Measurements from ENCODE around the gene BANF2. TPM values are rescaled to one million over a fixed set of nuclear protein-coding genes. Genes with fewer than 3 reads are reported as not detected.
A peak's percentile ranks its signal among the peaks of the same experiment; 100 is the strongest.

Gene BANF2
- total and polyA plus RNA-seq, 5 donors from 2014 or later = not detected

DNA sequence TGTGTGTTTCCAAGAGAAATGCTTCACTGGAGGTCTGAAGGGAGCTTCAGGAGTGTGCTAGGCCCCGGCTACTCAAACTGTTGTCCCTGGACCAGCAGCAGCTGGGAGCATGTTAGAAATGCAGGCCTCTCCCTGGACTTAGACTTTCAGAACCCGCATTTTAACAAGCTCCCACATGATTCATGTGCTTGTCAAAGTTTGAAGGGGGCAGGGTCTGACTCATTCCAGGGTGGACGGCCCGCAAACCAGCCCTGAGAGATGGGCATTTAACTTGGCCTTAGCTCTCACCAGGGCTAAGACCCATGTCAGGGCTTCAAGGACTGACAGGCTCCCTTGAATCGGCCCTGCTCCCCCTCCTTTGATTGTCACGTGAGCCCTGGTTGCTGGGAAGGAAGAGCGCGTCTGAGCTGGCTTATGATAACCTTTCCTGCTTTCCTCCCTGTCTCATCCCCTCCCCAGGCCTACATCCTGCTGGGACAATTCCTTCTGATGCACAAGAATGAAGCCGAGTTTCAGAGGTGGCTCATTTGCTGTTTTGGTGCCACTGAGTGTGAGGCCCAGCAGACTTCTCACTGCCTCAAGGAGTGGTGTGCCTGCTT, 35.5 kb downstream of the BANF2 start:
- H3K9me3 Mint-ChIP-seq = peaks cover 0 to 8% (median 7%) of the 10 kb centered on the region in 7 donors
- no peaks in the 10 kb centered on the region for H3K4me1 Mint-ChIP-seq

GRCh38 chr20:17735959-17736621, 36.3 kb downstream of the BANF2 start:
- Mint-ChIP-seq H3K4me3 (no peak overlapping the region), H3K4me1 (no peaks in the 10 kb centered on the region), H3K27ac (no peak overlapping the region), H3K9me3 (peaks cover 0 to 10% (median 7%) of the 10 kb centered on the region in 7 donors), H3K27me3 (peaks cover 4% of the 10 kb centered on the region), H3K36me3 (no peaks in the 10 kb centered on the region)
- Histone ChIP-seq H3K36me3 (ENCODE audit: control insufficient read depth, insufficient read depth, low read length) (no peaks in the 10 kb centered on the region), H3K4me1 (ENCODE audit: control insufficient read depth, insufficient read depth, low read length, poor library complexity, severe bottlenecking) (no peaks in the 10 kb centered on the region), H3K4me3 (ENCODE audit: low read depth, low read length) (no peak overlapping the region), H3K9me3 (ENCODE audit: control insufficient read depth in 2 of 2, low read length in 2 of 2) (peaks cover 0 to 6% of the 10 kb centered on the region in 2 experiments), H3K27me3 (ENCODE audit: control insufficient read depth, insufficient read depth, low read length) (peaks cover 3% of the 10 kb centered on the region), H3K27ac (ENCODE audit: insufficient read depth, low read length, poor library complexity, severe bottlenecking) (no peak overlapping the region)
- ATAC-seq (ENCODE audit: low read depth in 2 of 2) (no peak), DNase-seq (no peak)

More for the DNA sequence above, 35.5 kb downstream of the BANF2 start:
- Histone ChIP-seq H3K27me3 (ENCODE audit: control insufficient read depth, insufficient read depth, low read length) (peaks cover 3% of the 10 kb centered on the region), H3K9me3 (ENCODE audit: control insufficient read depth in 2 of 2, low read length in 2 of 2) (peaks cover 0 to 6% of the 10 kb centered on the region in 2 experiments), H3K4me1 (ENCODE audit: control insufficient read depth, insufficient read depth, low read length, poor library complexity, severe bottlenecking) (no peaks in the 10 kb centered on the region), H3K4me3 (ENCODE audit: low read depth, low read length) (no peak overlapping the region), H3K27ac (ENCODE audit: insufficient read depth, low read length, poor library complexity, severe bottlenecking) (no peak overlapping the region), H3K36me3 (ENCODE audit: control insufficient read depth, insufficient read depth, low read length) (no peaks in the 10 kb centered on the region)
- H3K4me3 Mint-ChIP-seq = no peak overlapping the region
- no peaks in the 10 kb centered on the region for H3K36me3 Mint-ChIP-seq
- DNase-seq (no peak), ATAC-seq (ENCODE audit: low read depth in 2 of 2) (no peak)
- H3K27ac Mint-ChIP-seq = no peak overlapping the region
- H3K27me3 Mint-ChIP-seq = no peaks in the 10 kb centered on the region

DNA sequence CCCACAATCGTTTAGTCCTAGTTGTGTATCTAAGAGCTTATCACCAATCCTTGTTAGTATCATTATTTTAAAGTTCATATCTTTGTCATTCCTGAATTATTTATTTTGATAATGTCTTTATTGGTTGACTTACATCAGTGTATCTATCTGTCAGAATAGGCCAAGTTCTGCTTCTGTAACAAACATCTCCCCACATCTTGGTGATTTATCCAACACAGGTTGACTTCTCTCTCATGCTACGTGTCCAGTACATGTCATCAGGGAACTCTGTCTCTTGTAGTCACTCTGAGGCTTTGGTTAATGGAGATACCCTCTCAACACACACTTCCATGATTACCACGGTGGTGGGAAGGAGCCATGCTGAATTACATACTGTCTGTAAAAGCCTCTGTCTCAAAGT, 38.4 kb downstream of the BANF2 start:
- Histone ChIP-seq H3K27ac (ENCODE audit: insufficient read depth, low read length, poor library complexity, severe bottlenecking) (no peak overlapping the region), H3K4me3 (ENCODE audit: low read depth, low read length) (no peak overlapping the region), H3K9me3 (ENCODE audit: control insufficient read depth in 2 of 2, low read length in 2 of 2) (peaks cover 0 to 6% of the 10 kb centered on the region in 2 experiments), H3K4me1 (ENCODE audit: control insufficient read depth, insufficient read depth, low read length, poor library complexity, severe bottlenecking) (no peaks in the 10 kb centered on the region), H3K36me3 (ENCODE audit: control insufficient read depth, insufficient read depth, low read length) (no peaks in the 10 kb centered on the region), H3K27me3 (ENCODE audit: control insufficient read depth, insufficient read depth, low read length) (peaks cover 3% of the 10 kb centered on the region)
- ATAC-seq (ENCODE audit: low read depth in 2 of 2) (no peak), DNase-seq (no peak)
- H3K27me3 Mint-ChIP-seq = peaks cover 10% of the 10 kb centered on the region
- no peak overlapping the region for H3K27ac Mint-ChIP-seq
- no peaks in the 10 kb centered on the region for H3K36me3 Mint-ChIP-seq
- no peak overlapping the region for H3K4me3 Mint-ChIP-seq
- H3K9me3 Mint-ChIP-seq = peaks cover 0 to 10% (median 7%) of the 10 kb centered on the region in 7 donors
- no peaks in the 10 kb centered on the region for H3K4me1 Mint-ChIP-seq

DNA sequence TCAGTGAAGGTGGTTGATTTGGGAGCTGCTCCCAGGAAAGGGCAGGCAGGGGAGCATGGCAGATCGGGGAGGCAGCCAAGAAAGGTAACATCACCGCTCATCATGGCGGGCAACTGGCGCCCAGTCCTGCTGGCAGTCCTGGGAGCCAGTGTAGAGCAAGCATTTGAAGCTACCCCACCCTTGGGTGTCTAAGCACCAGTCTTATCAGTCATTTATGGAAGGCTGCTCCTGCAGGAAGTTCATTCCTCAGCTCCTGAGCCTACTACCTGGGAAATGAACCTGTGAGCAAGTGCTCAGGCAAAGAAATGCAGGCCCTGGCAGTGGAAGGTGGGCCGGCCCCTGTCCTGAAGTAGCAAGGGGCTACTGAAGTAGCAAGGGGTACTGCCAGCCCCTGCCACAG, 41.5 kb downstream of the BANF2 start:
- Mint-ChIP-seq H3K36me3 (no peaks in the 10 kb centered on the region), H3K27ac (peak overlapping the region in 1 of 3 donors; percentile 79), H3K27me3 (peaks cover 16% of the 10 kb centered on the region), H3K9me3 (peaks cover 0 to 10% (median 5%) of the 10 kb centered on the region in 7 donors), H3K4me3 (no peak overlapping the region), H3K4me1 (no peaks in the 10 kb centered on the region)
- DNase-seq (no peak), ATAC-seq (ENCODE audit: low read depth in 2 of 2) (no peak)
- Histone ChIP-seq H3K27me3 (ENCODE audit: control insufficient read depth, insufficient read depth, low read length) (peaks cover 3% of the 10 kb centered on the region), H3K4me3 (ENCODE audit: low read depth, low read length) (no peak overlapping the region), H3K4me1 (ENCODE audit: control insufficient read depth, insufficient read depth, low read length, poor library complexity, severe bottlenecking) (no peaks in the 10 kb centered on the region), H3K36me3 (ENCODE audit: control insufficient read depth, insufficient read depth, low read length) (no peaks in the 10 kb centered on the region), H3K9me3 (ENCODE audit: control insufficient read depth in 2 of 2, low read length in 2 of 2) (peaks cover 0 to 2% of the 10 kb centered on the region in 2 experiments), H3K27ac (ENCODE audit: insufficient read depth, low read length, poor library complexity, severe bottlenecking) (no peak overlapping the region)

DNA sequence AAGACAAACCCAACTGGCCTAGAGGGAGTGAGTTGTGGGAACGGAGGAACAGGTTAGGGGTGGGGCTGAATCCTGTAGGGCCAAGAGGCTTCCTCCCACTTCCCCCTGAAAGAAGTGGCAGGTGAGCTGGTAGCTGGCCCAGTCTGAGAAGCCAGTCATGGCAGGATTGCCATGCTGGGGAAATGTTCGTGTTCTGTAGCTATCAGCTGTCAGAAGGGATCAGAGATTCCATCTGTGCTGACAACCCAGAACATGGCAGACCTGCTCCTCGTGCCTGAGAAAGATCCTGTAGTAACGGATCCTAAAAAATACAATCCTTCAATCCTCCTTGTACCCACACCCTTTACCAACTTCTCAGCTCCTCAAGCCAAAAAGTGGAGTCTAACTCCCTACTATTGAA, 43.0 kb downstream of the BANF2 start:
- H3K4me1 Mint-ChIP-seq = no peaks in the 10 kb centered on the region
- H3K27me3 Mint-ChIP-seq = peaks cover 16% of the 10 kb centered on the region
- H3K36me3 Mint-ChIP-seq = no peaks in the 10 kb centered on the region
- Histone ChIP-seq H3K9me3 (ENCODE audit: control insufficient read depth in 2 of 2, low read length in 2 of 2) (no peaks in the 10 kb centered on the region), H3K27ac (ENCODE audit: insufficient read depth, low read length, poor library complexity, severe bottlenecking) (no peak overlapping the region), H3K4me1 (ENCODE audit: control insufficient read depth, insufficient read depth, low read length, poor library complexity, severe bottlenecking) (no peaks in the 10 kb centered on the region), H3K27me3 (ENCODE audit: control insufficient read depth, insufficient read depth, low read length) (peaks cover 3% of the 10 kb centered on the region), H3K4me3 (ENCODE audit: low read depth, low read length) (no peak overlapping the region), H3K36me3 (ENCODE audit: control insufficient read depth, insufficient read depth, low read length) (no peaks in the 10 kb centered on the region)
- no peak overlapping the region for H3K4me3 Mint-ChIP-seq
- ATAC-seq (ENCODE audit: low read depth in 2 of 2) (no peak), DNase-seq (no peak)
- H3K9me3 Mint-ChIP-seq = peaks cover 0 to 5% (median 1%) of the 10 kb centered on the region in 7 donors
- no peak overlapping the region for H3K27ac Mint-ChIP-seq

- Histone ChIP-seq H3K9me3 (ENCODE audit: control insufficient read depth in 2 of 2, low read length in 2 of 2) (no peaks in the 10 kb centered on the region), H3K27ac (ENCODE audit: insufficient read depth, low read length, poor library complexity, severe bottlenecking) (no peak overlapping the region), H3K36me3 (ENCODE audit: control insufficient read depth, insufficient read depth, low read length) (no peaks in the 10 kb centered on the region), H3K4me1 (ENCODE audit: control insufficient read depth, insufficient read depth, low read length, poor library complexity, severe bottlenecking) (no peaks in the 10 kb centered on the region), H3K4me3 (ENCODE audit: low read depth, low read length) (no peak overlapping the region), H3K27me3 (ENCODE audit: control insufficient read depth, insufficient read depth, low read length) (no peaks in the 10 kb centered on the region)
- no peak overlapping the region for H3K4me3 Mint-ChIP-seq
- DNase-seq (no peak), ATAC-seq (ENCODE audit: low read depth in 2 of 2) (no peak)
- H3K27me3 Mint-ChIP-seq = peaks cover 16% of the 10 kb centered on the region
- no peak overlapping the region for H3K27ac Mint-ChIP-seq
- H3K4me1 Mint-ChIP-seq = no peaks in the 10 kb centered on the region
- H3K9me3 Mint-ChIP-seq = peaks cover 0 to 3% (median 0%) of the 10 kb centered on the region in 7 donors
- no peaks in the 10 kb centered on the region for H3K36me3 Mint-ChIP-seq
Observed at GRCh38 chr20:17743677-17744076, 43.9 kb downstream of the BANF2 start.

DNA sequence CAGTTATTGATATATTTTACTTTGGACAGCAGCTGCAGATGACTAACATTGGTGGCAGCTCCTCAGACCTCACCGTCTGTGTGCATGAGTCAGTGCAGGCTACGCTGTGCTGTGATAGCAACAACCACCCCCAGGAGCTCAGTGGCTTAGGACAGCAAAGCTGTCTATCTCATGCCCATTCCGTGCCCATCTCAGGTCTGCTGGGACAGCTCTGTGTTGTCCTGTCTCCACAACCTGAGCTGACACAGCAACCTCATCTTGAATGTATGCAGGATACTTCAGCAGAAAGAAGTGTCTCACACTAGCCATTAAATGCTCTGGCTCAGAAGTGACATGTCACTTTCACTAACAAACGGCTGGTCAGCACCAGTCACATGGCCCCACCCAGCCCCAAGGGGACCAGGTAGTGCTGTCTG, 47.7 kb downstream of the BANF2 start:
- DNase-seq (no peak), ATAC-seq (ENCODE audit: low read depth in 2 of 2) (no peak)
- no peak overlapping the region for H3K27ac ChIP-seq (ENCODE audit: insufficient read depth, low read length, poor library complexity, severe bottlenecking)
- H3K4me3 Mint-ChIP-seq = no peak overlapping the region
- no peaks in the 10 kb centered on the region for H3K4me1 Mint-ChIP-seq
- no peaks in the 10 kb centered on the region for H3K9me3 ChIP-seq (ENCODE audit: control insufficient read depth in 2 of 2, low read length in 2 of 2)
- H3K27me3 Mint-ChIP-seq = peaks cover 14% of the 10 kb centered on the region
- no peaks in the 10 kb centered on the region for H3K36me3 ChIP-seq (ENCODE audit: control insufficient read depth, insufficient read depth, low read length)
- H3K4me3 ChIP-seq (ENCODE audit: low read depth, low read length) = no peak overlapping the region
- no peaks in the 10 kb centered on the region for H3K4me1 ChIP-seq (ENCODE audit: control insufficient read depth, insufficient read depth, low read length, poor library complexity, severe bottlenecking)
- H3K9me3 Mint-ChIP-seq = peaks cover 0 to 1% (median 0%) of the 10 kb centered on the region in 7 donors
- H3K27me3 ChIP-seq (ENCODE audit: control insufficient read depth, insufficient read depth, low read length) = no peaks in the 10 kb centered on the region
- H3K36me3 Mint-ChIP-seq = no peaks in the 10 kb centered on the region
- no peak overlapping the region for H3K27ac Mint-ChIP-seq

DNA sequence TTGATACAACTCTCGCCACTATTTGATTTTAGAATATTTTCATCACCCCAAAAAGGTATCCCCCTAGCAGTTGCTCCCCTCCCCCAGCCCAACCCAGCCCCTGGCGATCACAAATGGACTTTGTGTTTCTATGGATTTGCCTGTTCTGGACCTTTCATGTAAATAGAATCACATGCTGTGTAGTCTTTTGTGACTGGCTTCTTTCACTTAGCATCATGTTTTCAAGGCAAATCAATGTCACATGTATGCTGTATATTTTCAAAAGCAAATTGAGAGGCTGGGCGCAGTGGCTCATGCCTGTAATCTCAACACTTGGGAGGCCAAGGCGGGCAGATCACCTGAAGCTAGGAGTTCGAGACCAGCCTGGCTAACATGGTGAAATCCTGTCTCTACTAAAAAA, 48.5 kb downstream of the BANF2 start:
- no peak overlapping the region for H3K4me3 ChIP-seq (ENCODE audit: low read depth, low read length)
- no peaks in the 10 kb centered on the region for H3K36me3 ChIP-seq (ENCODE audit: control insufficient read depth, insufficient read depth, low read length)
- DNase-seq (no peak), ATAC-seq (ENCODE audit: low read depth in 2 of 2) (no peak)
- Mint-ChIP-seq H3K4me3 (no peak overlapping the region), H3K9me3 (peaks cover 0 to 1% (median 0%) of the 10 kb centered on the region in 7 donors), H3K27ac (no peak overlapping the region), H3K36me3 (no peaks in the 10 kb centered on the region), H3K27me3 (peaks cover 11% of the 10 kb centered on the region), H3K4me1 (no peaks in the 10 kb centered on the region)
- no peak overlapping the region for H3K27ac ChIP-seq (ENCODE audit: insufficient read depth, low read length, poor library complexity, severe bottlenecking)
- H3K9me3 ChIP-seq (ENCODE audit: control insufficient read depth in 2 of 2, low read length in 2 of 2) = no peaks in the 10 kb centered on the region
- H3K4me1 ChIP-seq (ENCODE audit: control insufficient read depth, insufficient read depth, low read length, poor library complexity, severe bottlenecking) = no peaks in the 10 kb centered on the region
- H3K27me3 ChIP-seq (ENCODE audit: control insufficient read depth, insufficient read depth, low read length) = no peaks in the 10 kb centered on the region

Data from CD4-positive, CD25-positive, alpha-beta regulatory T cell (primary cell).